ENCODE data around the gene SPN. TPM values are rescaled to one million over a fixed set of nuclear protein-coding genes. Genes with fewer than 3 reads are reported as not detected.
"Not testable (repeated sequence)": the region's sequence is repeated elsewhere in the genome, so short reads cannot be mapped to it uniquely, and the experiment has no call there.

The SPN gene
- total and polyA plus RNA-seq, 9 of the 15 experiments (the other 6 are each of a cell fraction or from before 2014, with no cell fraction given), result 24.3 to 225 (median 79.4) TPM

- H3K4me1 ChIP-seq (replicated peaks in 1 of 2; ENCODE audit: control insufficient read depth in 2 of 2, insufficient read depth in 2 of 2, low read length in 2 of 2), result peaks cover 8 to 17% of the 10 kb centered on the region in 2 experiments
- H3K4me2 ChIP-seq (ENCODE audit: insufficient read depth, low read length); H3K9ac ChIP-seq (ENCODE audit: insufficient read depth in 1 of 2, low read depth in 2 of 2, low read length in 2 of 2); FAIRE-seq; H3K36me3 ChIP-seq (ENCODE audit: control insufficient read depth, insufficient read depth, low read length); H3K79me2 ChIP-seq (ENCODE audit: control insufficient read depth, insufficient read depth, low read length); H3K27ac ChIP-seq (ENCODE audit: extremely low read depth, low read depth, low read length); H2AFZ ChIP-seq (ENCODE audit: low read depth, low read length); H3K27me3 ChIP-seq (ENCODE audit: control insufficient read depth in 2 of 2, insufficient read depth in 2 of 2, low read length in 2 of 2); DNase-seq (ENCODE audit: extremely low read depth in 1 of 4, low spot score in 3 of 4); in situ Hi-C loops (cut with MboI); H3K9me3 ChIP-seq (replicated peaks; ENCODE audit: control insufficient read depth, insufficient read depth, low read depth, low read length); H3K9me1 ChIP-seq (ENCODE audit: control insufficient read depth, insufficient read depth, low read length); H3K4me3 ChIP-seq; H4K20me1 ChIP-seq (replicated peaks; ENCODE audit: control insufficient read depth, insufficient read depth, low read length); BruUV-seq (replicated peaks); ATAC-seq: not testable (repeated sequence)
- 59% methylated on average over 6 of the region's 6 CpGs for WGBS (ENCODE audit: insufficient coverage, low coverage, missing lambda C conversion rate)
- ChIA-PET CTCF (ENCODE audit: low intra/inter-chr PET ratio) (interaction anchor here (1.0 kb wide), 1 partner anchor 68 kb away, joined by 3 read pairs; no protein-coding TSS in a partner anchor), POLR2A (interaction anchor here (2.0 kb wide), 1 partner anchor 9 kb away, joined by 6 read pairs; no protein-coding TSS in a partner anchor)
- intact Hi-C loops (cut with micrococcal nuclease), result loop anchor here (5.0 to 10.0 kb wide), 2 partner anchors 67 to 75 kb away; no protein-coding TSS in a partner anchor
- TF ChIP-seq NFIC (IDR thresholded peaks at IDR 0.05), result peak; percentile 34; the same call in 1 of the 2 replicates
Measured at GRCh38 chr16:29709657-29710056, 46.6 kb downstream of the SPN start.

GRCh38 chr16:29710227-29711219 is 47.5 kb downstream of the SPN start:
- peak overlapping the region; percentile 29; the same call in 1 of the 3 replicates for H3K27ac ChIP-seq (ENCODE audit: extremely low read depth, low read depth, low read length)
- intact Hi-C loops (cut with micrococcal nuclease) (loop anchor here (5.0 kb wide), 1 partner anchor 68 kb away; no protein-coding TSS in a partner anchor), in situ Hi-C loops (cut with MboI) (no loop called here)
- no peak overlapping the region; the same call in 1 of the 2 replicates for H3K4me2 ChIP-seq (ENCODE audit: insufficient read depth, low read length)
- ATAC-seq (peak; percentile 91), DNase-seq (ENCODE audit: extremely low read depth in 1 of 4, low spot score in 3 of 4) (peak; percentile 37 to 77 (median 50)), FAIRE-seq (peak; percentile 84)
- no peak overlapping the region for H3K4me3 ChIP-seq
- H3K79me2 ChIP-seq (ENCODE audit: control insufficient read depth, insufficient read depth, low read length), result no peaks in the 10 kb centered on the region
- H3K9ac ChIP-seq (ENCODE audit: insufficient read depth in 1 of 2, low read depth in 2 of 2, low read length in 2 of 2), result peak overlapping the region in 1 of 2 experiments; percentile 29; a peak in 1 of 4 replicates
- POLR2A ChIA-PET, result interaction anchor here (0.6 to 2.0 kb wide), 3 partner anchors 10 to 23 kb away, joined by 3 to 6 read pairs (median 4); no protein-coding TSS in a partner anchor
- WGBS (ENCODE audit: insufficient coverage, low coverage, missing lambda C conversion rate), result 35% methylated on average over 17 of the region's 17 CpGs
- H3K4me1 ChIP-seq (replicated peaks in 1 of 2; ENCODE audit: control insufficient read depth in 2 of 2, insufficient read depth in 2 of 2, low read length in 2 of 2), result peaks cover 8 to 17% of the 10 kb centered on the region in 2 experiments
- no peaks in the 10 kb centered on the region for H3K36me3 ChIP-seq (ENCODE audit: control insufficient read depth, insufficient read depth, low read length)
- H2AFZ ChIP-seq (ENCODE audit: low read depth, low read length), result peak overlapping the region; percentile 79
- H3K9me3 ChIP-seq (replicated peaks; ENCODE audit: control insufficient read depth, insufficient read depth, low read depth, low read length), result no peaks in the 10 kb centered on the region
- H3K9me1 ChIP-seq (ENCODE audit: control insufficient read depth, insufficient read depth, low read length), result no peaks in the 10 kb centered on the region
- no peaks in the 10 kb centered on the region for H3K27me3 ChIP-seq (ENCODE audit: control insufficient read depth in 2 of 2, insufficient read depth in 2 of 2, low read length in 2 of 2)
- no TSS peak for BruUV-seq (replicated peaks)
- CTCF ChIA-PET (ENCODE audit: low intra/inter-chr PET ratio), result interaction anchor here (1.0 kb wide), 1 partner anchor 69 kb away, joined by 3 read pairs; no protein-coding TSS in a partner anchor
- H4K20me1 ChIP-seq (replicated peaks; ENCODE audit: control insufficient read depth, insufficient read depth, low read length), result no peaks in the 10 kb centered on the region
- TF ChIP-seq TGIF2 (CRISPR knock-in tag; IDR thresholded peaks at IDR 0.05) (no peak), ZNF280B (CRISPR knock-in tag; IDR thresholded peaks at IDR 0.05) (no peak), ILF3 (IDR thresholded peaks at IDR 0.05; ENCODE audit: borderline replicate concordance) (no peak), RAD51 (IDR thresholded peaks at IDR 0.05; ENCODE audit: borderline replicate concordance, low read depth) (peak; percentile 84), HDAC6 (IDR thresholded peaks at IDR 0.05; ENCODE audit: low read depth, low read length) (no peak), HOMEZ (CRISPR knock-in tag; IDR thresholded peaks at IDR 0.05) (no peak), ZNF561 (CRISPR knock-in tag; conservative IDR thresholded peaks at IDR 0.05) (no peak), JUNB (CRISPR knock-in tag; conservative IDR thresholded peaks at IDR 0.05) (no peak), CBX3 (IDR thresholded peaks at IDR 0.05; ENCODE audit: borderline replicate concordance in 1 of 2, low read length in 2 of 2) (peak in 1 of 2 experiments; percentile 86; a peak in 2 of 3 replicates)
